HL-60 (cell line): ENCODE measurements around the gene AOC1.

Source experiments
- POLR2AphosphoS5 ChIP-seq: IDR thresholded peaks from 2 replicates; pipeline ENCODE4 v1.6.1; 2012; ENCODE audit warnings: low read depth
- SPI1 ChIP-seq: IDR thresholded peaks from 2 replicates; pipeline ENCODE4 v1.6.1; 2012; ENCODE audit warnings: low read depth, mild to moderate bottlenecking, borderline replicate concordance
- TF ChIP-seq, protein P1 (sequence below): IDR thresholded peaks from one replicate; pipeline ENCODE4 v1.5.1; 2011; ENCODE audit warnings: low read length, control low read depth, inconsistent platforms; ENCODE audit not compliant: insufficient read depth
- TF ChIP-seq, protein P2 (sequence below): IDR thresholded peaks from 2 replicates; pipeline ENCODE4 v1.6.1; 2012; ENCODE audit warnings: low read depth; ENCODE audit not compliant: insufficient replicate concordance

DNA sequence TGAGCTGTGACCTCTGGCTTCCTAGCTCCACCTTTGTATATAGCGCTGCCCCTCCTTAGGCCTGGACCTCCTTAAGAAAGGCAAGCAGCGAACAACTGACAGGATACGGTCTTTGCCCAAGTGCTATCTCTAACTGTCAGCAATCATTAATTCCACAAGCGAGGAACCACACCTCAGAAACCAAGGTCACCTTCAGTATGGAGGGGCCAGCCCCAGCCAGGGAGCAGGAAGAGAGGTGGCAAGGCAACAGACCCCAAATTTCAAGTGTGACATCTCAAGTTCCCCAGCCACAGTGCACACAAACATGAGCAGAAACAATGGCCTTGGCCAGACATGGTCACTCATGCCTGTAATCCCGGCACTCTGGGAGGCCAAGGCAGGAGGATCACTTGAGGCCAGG, 4.8 kb upstream of the AOC1 start:
- TF ChIP-seq, protein P1, sequence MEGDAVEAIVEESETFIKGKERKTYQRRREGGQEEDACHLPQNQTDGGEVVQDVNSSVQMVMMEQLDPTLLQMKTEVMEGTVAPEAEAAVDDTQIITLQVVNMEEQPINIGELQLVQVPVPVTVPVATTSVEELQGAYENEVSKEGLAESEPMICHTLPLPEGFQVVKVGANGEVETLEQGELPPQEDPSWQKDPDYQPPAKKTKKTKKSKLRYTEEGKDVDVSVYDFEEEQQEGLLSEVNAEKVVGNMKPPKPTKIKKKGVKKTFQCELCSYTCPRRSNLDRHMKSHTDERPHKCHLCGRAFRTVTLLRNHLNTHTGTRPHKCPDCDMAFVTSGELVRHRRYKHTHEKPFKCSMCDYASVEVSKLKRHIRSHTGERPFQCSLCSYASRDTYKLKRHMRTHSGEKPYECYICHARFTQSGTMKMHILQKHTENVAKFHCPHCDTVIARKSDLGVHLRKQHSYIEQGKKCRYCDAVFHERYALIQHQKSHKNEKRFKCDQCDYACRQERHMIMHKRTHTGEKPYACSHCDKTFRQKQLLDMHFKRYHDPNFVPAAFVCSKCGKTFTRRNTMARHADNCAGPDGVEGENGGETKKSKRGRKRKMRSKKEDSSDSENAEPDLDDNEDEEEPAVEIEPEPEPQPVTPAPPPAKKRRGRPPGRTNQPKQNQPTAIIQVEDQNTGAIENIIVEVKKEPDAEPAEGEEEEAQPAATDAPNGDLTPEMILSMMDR = no peak
- TF ChIP-seq, protein P2, sequence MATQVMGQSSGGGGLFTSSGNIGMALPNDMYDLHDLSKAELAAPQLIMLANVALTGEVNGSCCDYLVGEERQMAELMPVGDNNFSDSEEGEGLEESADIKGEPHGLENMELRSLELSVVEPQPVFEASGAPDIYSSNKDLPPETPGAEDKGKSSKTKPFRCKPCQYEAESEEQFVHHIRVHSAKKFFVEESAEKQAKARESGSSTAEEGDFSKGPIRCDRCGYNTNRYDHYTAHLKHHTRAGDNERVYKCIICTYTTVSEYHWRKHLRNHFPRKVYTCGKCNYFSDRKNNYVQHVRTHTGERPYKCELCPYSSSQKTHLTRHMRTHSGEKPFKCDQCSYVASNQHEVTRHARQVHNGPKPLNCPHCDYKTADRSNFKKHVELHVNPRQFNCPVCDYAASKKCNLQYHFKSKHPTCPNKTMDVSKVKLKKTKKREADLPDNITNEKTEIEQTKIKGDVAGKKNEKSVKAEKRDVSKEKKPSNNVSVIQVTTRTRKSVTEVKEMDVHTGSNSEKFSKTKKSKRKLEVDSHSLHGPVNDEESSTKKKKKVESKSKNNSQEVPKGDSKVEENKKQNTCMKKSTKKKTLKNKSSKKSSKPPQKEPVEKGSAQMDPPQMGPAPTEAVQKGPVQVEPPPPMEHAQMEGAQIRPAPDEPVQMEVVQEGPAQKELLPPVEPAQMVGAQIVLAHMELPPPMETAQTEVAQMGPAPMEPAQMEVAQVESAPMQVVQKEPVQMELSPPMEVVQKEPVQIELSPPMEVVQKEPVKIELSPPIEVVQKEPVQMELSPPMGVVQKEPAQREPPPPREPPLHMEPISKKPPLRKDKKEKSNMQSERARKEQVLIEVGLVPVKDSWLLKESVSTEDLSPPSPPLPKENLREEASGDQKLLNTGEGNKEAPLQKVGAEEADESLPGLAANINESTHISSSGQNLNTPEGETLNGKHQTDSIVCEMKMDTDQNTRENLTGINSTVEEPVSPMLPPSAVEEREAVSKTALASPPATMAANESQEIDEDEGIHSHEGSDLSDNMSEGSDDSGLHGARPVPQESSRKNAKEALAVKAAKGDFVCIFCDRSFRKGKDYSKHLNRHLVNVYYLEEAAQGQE = no peak
- TF ChIP-seq POLR2AphosphoS5 (no peak), SPI1 (no peak)
